CD4-positive, alpha-beta T cell treated with Interleukin-12 subunit alpha and Interleukin-12 subunit beta, for 1 hour (primary cell): ENCODE results near the gene PRMT5.
"Not testable (repeated sequence)": the region's sequence is repeated elsewhere in the genome, so short reads cannot be mapped to it uniquely, and the experiment has no call there.

Experiments
- DNase-seq: peaks from one replicate; pipeline ENCODE4 v3.0.0-alpha.2; 2020

PRMT5 gene

DNA sequence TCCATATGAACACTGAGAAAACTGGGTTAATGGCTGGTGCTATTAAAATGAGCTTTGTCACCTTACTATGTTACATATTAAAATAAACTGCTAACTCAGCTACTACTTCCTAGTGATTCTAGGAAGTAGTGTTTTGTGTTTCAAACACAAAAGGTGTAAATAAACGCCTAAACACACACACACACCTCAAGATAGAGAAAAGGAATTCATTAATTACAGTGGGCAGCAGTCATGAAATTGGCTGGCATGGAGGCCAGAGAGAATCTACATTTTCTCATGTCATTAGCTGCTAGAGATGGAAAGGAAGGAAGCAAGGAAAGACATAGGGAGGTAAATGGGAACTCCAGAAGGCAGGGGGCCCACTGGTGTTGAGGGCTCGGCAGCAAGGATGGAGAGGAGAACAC is 787 bp upstream of the PRMT5 start:
- no peak for DNase-seq

DNA sequence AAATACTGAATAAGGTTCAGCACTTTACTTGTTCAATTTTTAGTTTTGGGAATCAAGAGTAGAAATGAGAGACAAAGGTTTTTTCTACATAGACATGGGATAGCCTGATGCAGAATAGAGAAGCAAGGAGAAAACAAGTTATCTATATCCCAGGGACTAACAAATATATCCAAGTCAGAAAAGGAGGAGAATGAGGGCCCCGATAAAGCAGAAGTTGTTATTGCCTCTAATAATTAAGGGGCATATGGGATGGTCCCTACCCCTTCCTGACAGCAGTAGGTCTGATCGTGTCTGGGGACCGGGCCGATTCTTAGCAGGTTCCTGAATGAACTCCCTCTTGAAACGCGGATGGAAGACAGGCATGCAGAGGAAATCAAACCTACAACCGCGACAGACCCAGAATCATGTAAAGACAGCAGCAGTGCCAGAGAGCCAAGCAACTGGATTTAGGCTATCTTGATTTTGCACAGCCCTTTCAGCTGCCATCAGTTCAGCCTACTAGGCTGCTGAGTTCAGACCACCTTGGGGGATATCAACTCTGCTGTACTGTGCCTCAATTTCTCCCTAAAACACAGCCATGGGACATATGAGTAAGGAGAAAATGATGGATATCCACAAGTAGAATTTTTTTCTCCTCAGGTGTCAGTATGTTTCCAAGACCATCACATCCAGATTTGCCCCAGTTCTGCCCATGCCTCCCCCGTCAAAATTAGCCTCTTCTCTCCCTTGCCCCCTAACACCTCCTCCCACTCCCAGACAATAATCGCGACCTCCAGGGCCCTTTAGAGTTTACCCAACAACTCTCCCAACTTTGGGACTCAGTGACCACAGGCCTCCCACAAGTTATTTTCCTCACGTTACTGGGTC is 706 bp downstream of the PRMT5 start:
- no peak for DNase-seq

DNA sequence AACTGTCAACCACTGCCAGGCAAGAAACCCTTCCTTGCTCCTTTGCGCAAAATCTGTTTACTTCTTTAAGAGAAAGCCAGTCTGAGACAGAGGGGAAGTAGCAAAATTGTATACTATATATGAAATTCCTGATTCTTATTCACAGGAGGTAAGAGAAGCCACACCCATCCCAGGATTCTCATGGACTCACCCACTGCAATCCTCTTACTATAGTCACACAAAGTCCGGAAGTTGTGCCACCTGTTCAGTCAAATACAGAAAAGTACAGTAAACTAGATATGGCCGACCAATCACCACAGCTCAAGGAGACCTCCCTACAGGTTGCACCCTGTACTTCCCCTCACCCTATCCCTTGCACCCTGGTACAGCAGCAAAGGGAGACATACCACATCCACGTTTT is 2.9 kb downstream of the PRMT5 start:
- no peak for DNase-seq

DNA sequence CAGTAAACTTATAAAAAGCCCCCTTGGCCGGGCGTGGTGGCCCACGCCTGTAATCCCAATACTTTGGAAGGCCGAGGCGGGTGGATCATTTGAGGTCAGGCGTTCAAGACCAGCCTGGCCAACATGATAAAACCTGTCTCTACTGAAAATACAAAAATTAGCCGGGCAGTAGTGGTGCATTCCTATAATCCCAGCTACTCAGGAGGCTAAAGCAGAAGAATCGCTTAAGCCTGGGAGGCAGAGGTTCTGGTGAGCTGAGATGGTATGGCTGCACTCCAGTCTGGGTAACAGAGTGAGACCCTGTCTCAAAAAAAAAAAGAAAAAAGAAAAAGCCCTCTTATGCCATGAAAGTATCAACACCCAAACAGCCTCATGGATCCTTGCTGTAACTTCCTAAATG is 3.7 kb downstream of the PRMT5 start:
- no peak for DNase-seq

DNA sequence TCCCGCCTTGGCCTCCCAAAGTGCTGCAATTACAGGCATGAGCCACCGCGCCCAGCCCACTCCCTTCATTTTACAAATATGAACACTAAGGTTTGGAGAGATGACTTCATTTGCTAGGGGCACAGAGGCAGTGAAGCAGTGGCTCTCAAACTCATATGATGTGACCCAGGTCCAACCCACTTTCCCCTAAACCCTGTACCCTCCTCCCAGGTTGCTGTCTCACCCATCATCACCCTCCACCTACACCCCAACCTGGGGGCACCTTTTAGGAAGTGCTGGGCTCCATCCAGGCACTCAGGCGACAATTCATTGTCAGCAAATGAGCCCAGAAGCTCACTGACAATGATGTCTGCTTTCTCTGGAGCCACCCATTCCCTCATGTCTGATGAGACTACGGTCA is 5.4 kb downstream of the PRMT5 start:
- DNase-seq = no peak

DNA sequence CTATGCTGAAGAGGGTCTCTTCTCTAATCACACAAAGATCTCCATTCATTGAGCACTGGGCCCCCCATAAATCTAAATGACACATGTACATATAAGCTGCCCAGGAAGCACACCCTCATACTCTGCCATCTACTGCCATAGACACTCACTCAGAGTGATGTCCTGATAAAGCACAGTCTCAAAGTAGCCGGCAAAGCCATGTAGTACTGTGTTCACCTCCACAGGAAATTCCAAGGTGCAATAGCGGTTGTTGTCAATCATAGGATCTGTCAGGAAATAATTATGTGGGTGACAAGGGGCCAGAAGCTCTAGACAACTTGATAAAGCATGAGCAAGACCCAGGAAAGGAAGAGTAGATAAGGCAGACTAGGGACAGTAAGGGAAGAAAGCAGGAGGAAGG is 6.9 kb downstream of the PRMT5 start:
- no peak for DNase-seq

DNA sequence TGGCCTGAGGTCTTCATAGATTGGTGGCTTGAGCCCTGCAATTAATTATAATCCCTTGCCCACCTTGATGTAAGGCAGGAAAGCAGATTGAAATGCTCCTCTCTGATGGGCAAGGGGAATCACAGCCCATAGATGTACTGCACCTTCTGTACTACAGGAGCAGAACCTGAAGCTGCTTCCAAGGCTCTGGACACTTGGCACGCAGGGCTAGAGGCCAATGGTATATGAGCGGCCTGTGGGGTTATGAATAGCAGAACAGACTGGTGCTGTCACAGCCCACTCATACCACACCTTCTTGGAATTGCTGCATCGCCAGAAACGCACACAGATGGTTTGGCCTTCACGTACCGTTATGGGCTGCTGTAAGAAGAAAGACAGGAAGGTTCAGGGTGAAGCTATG is 8.5 kb downstream of the PRMT5 start:
- no peak for DNase-seq

DNA sequence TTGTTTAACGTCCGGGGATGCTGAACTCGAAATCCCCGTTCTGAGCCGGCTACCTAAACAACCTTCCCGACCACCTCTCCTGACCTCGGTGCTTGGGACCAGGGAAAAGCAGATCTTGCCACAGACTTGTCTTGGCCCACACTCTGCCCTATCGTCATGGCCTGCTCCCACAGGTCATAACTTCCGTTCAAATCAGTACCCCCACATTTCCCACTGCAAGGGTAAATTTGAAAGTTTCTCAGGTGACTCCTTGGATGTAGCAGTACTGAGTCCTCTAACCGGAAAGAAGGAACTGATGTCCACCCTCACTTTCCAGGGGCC is 9.6 kb downstream of the PRMT5 start:
- DNase-seq = no peak

DNA sequence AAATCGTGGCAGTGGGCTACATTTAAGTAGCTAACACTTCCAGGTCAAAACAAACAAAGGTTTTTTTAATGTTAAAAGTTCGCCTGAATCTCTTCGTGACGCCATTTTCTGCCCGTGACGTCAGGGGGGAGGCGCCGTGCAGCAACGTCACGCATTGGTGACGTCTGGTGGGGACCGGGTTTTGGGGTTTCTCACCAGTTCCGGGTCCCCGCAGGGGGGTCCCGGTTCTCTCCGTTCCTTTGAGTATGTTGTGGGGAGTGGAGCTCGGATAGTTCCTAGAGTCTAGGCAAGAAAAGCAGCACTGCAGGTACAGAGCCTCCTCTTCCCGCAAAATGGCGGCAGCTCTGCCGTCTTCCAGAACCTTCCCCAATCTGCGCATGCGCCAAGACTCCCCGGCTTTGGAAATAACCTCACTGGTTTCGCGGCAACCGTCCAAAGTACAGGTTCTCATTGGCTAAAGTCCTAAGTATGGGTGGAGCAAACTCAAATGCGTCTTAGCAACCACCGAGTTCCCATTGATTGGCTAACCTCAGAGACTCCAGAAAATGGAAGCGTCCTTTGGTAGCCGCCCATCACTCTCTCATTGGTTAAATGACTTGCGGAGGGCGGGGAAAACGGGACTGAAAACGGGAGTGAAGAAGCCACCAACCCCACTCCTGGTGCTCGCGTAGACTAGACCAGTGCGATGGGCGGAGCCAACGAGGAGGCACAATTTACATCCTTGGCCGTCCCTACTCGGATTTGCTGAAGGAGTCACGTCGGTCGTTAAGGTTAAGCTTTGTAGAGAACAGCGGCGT is 10.2 kb downstream of the PRMT5 start, which contains the start of gene RBM23:
RBM23 (minus strand) TSS at position 346 of the 797 bp plus-strand sequence.
- DNase-seq = peak; percentile 100

DNA sequence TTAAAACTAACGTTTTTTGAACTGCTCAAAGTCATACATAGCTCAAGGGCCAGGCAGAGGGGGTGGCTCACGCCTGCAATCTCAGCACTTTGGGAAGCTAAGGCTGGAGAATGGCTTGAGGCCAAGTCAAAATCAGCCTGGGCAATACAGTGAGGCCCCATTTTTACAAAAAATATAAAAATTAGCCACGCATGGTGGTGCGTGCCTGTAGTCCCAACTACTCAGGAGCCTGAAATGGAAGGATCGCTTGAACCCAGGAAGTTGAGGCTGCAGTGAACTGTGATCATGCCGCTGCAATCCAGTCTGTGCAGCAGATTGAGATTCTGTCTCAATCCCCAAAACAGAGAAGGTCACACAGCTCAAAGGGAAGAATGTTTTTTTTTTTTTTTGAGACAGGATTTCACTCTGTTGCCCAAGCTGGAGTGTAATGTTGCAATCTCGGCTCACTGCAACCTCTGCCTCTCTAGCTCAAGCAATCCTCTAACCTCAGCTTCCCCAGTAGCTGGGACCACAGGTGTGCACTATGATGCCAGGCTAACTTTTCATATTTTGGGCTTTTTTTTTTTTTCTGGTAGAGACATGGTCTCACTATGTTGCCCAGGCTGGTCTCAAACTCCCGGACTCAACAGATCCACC is 13.2 kb downstream of the PRMT5 start:
- no peak for DNase-seq

DNA sequence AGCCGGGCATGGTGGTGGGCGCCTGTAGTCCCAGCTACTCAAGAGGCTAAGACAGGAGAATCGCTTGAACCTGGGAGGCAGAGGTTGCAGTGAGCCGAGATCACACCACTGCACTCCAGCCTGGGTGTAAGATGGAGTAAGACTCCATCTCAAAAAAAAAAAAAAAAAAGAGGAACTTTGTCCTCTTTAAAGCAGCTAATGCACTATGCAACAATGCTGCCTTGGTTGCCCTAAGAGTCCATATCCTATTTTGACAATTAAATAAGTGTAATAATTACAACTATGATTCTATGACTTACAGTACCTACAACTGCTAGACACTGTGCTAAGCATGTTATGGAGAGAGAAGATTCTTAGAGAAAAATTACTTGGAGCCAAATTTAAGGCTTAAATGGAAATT is 14.3 kb downstream of the PRMT5 start:
- DNase-seq = not testable (repeated sequence)

DNA sequence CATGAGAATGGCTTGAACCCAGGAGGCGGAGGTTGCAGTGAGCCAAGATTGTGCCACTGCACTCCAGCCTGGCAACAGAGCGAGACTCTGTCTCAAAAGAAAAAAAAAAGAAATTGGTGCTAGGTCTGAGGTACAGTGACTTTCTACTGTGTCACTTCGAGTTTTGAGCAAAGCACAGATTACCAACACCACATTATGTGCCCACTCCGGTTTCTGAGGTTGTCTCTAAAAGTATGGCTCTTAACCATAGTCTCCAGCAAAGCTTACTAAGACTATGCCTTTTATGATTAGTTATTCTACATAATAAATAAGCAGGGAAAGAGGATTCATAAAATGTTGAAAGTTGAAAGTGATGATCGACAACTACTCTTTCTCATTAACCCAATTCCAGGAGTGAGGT is 18.3 kb downstream of the PRMT5 start:
- no peak for DNase-seq

DNA sequence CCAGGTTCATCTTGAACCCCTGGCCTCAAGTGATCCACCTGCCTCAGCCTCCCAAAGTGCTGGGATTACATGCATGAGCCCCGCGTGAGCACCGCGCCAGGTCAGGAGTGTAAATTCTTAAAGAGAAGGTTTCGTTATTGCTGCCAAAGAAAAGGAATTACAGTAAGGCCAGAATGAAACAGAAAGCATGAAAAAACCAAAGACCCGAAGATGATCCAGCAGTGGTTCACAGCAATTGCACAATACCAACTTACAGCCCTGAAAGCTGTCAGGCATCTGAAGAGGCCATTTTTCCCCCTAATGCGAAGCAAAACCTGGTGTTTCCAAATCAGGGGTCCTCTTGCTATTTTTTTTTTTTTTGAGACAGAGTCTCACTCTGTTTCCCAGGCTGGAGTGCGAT is 20.6 kb downstream of the PRMT5 start:
- no peak for DNase-seq

DNA sequence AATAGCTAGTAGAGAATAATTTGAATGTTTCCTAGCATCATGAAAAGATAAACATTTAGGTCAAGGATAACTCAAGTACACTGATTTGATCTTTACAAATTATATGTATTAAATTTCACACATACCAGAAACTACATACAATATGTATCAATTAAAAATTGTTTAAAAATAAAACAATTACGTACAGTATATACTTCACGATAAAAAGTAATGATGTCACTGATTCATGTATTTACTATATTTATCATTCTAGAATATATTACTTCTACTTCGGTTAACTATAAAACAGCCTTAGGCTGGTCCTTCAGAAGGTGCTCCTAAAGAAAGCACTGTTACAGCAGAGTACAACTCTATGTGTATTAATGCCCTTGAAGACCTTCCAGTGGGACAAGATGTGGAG is 21.7 kb downstream of the PRMT5 start:
- DNase-seq = no peak

DNA sequence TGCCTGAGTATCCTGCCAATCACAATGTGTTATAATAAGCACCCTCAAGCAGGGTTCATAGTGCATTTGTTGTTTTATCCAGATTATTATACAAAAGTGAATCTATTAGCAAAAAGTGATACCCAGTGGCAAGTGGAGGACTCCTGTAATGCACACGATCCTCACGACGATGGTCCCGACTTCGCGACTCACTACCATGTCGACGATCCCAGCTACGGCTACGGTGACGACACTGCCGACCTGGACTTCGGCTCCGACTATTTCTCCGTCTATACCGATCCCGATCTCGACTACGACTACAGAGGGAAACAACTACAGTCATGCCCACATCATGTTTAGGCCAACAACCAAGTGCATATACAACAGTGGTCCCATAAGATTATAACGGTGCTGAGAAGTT is 23.1 kb downstream of the PRMT5 start:
- DNase-seq = no peak

DNA sequence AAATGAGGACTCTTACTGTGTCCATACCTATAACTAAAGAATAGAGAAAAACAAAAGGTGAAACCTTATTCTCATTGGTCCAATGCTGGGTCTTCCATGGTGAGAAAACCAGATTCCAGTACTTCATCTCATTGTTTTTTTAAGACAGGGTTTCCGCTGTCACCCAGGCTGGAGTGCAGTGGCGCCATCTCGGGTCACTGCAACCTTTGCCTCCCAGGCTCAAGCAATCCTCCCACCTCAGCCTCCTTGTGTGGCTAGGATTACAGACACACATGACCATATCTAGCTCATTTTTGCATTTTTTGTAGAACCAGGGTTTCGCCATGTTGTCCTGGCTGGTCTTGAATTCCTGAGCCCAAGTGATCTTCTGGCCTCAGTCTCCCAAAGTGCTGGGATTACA is 23.5 kb downstream of the PRMT5 start:
- no peak for DNase-seq

DNA sequence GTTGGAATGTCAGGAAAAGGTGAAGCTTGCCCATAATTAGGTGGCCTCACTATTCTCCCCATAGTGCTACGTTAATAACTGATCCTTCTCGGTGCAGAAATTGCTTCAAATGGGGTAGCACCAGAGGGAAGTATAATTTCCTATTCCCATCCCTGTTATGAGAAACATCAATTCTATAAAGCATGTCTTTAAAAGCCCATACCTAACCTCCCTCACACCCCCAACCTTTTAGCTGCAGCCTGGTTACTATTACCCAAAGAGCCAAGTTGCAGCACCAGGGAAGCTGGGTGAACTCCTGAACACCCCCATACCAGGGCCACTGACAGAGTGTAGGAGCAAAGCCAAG is 25.5 kb downstream of the PRMT5 start:
- DNase-seq = no peak

DNA sequence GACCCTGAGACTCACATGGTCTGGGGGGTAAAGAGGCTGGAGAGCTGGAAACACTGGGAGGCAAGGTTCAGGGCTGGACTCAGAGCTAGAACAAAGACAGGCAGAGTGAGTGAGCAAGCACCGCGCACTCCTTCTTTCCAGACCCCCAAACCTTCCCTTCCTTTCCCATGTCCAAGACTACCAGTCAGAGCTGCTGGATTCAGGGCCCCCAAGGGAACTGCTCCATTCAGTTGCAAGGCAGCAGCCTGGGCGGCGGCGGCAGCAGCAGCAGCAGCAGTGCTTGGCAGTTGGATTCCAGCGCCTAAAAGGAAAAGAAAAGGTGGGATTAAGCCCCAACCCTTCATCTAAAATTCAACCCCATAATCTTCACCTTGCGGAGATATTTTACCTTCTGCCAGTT is 27.4 kb downstream of the PRMT5 start:
- DNase-seq = no peak

DNA sequence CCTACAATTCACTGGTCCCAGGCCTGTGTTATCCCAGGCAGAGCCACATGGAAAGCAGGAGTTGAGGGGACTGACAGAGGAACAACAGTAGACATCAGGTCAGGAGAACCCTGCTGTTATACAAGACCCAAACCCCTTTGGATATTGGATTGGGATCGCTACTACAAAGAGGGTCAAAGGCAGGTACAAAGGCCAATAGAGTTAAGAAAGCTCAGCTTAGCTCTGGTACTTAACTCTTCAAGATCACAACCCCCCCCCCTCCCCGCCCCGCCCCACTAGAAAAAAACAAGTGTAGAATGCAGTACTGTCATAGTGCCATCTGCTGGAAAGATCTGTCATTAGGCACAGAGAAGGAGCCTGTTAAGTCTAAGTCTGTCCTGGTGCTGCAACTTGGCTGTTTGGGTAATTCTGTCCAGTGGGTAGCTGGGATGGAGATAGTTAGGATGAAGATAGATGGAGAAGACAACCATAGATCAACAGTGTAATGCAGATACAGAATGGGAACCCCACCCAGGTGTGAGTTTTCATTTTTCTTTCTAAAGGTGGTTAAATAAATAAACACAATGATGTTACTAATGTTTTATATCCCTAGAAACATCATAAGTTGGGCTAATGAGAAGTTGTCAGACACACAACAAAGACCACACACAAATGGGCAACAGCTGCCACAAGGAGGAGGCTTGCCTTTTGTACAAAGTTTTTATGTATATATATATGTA is 28.9 kb downstream of the PRMT5 start:
- peak; percentile 78 for DNase-seq

DNA sequence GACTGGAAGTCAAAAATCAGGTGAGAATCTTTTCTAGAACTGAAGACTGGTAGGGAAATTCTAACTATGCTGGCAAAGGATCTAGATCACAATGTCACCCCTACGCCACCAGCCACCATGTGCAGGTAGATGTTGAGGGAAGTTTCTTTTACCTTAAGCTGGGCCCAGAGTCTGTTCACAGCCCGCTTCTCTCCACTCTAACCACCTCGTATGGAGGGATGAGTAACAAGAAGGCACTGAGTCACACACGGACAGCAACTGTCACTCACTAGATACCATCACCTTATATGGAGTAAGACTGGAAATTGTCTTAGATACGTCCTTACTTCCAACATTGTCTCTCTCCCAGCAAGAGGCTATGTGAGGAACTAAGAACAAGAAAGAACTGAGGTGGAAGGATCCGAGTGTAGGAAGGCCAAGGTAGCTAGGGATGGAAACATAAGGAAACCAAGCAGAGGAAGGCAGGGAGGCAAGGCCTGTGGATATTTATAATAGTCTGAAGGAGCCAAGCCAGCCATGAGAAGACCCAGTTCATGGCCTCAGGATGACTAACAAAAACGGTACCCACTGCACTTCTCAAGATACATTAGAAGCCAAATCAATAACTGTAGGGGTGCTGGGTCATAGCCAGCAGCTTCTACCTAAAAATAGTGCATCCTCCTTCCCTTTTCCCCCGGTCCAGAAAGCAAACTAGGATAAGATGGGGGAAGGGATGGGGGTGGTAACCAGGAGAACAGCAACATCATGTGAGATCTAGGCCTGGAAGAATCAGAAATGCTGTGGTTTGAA is 30.7 kb downstream of the PRMT5 start:
- DNase-seq = no peak

DNA sequence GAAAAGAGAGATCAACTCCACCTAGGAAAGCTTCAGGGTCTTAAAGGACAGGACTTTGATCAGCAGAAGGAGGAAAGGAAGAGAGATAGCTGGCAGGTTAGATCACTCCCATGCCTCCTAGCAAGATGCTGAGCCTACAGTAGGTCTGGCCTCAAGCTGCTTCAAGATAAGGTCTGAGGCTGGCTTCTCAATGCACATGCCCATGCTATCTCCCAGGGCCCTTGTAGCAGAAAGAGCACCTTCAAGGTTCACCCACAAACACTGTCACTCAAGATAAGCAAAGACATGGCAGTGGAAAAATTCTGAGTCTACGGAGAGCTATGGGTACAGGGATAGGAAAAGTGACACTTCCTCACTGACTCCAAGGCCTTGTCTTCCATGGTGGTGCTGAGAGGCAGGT is 31.8 kb downstream of the PRMT5 start:
- DNase-seq = no peak

DNA sequence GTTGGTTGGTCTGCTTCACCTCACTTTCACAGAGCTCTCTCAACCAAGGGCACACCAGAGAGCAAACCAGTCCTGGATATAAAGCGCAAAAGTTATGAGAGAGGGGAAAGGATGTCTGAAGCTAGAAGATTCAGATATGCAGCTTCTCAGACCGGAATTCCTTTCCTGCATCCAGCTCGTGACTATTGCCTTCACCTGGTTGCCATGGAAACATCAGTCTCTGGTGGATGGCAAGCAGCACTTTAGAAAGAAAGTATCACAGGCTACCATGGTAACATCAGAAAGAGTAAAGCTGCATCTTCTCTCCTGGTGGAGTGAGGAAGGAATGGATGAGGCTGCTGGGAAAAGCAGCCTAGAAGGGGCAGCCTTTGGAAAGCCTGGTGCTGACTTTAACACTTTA is 32.4 kb downstream of the PRMT5 start:
- no peak for DNase-seq

DNA sequence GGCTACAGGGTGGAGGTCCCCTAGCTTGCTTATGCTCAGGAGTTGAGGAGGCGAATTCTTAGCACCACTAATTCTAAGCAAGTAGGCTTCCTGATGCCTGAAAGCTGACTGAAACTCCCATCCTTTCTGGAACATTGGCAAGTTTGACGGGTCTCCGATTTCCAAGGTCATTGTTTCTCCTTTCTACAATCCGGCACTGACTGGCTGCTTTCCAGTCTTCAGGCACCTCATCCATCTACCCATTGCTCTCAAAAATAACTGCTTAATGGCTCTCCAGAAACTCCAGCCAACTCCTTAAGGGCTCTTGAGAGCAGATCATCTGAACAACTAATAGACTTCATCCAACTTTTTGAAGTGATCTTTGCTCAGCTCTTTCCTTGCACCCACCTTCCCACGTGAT is 32.8 kb downstream of the PRMT5 start:
- no peak for DNase-seq
